NCI-H82 treated with DMSO at 0.1 percent for 48 hours (cell line): Measurements from ENCODE around the gene TMPRSS6.
"Not testable (repeated sequence)": the region's sequence is repeated elsewhere in the genome, so short reads cannot be mapped to it uniquely, and the experiment has no call there.

ENCODE experiments used
- DNase-seq: peaks from one replicate; lab custom pipeline; 2025; ENCODE audit not compliant: unreplicated experiment; lab: John Stamatoyannopoulos, UW

TMPRSS6 gene

DNA sequence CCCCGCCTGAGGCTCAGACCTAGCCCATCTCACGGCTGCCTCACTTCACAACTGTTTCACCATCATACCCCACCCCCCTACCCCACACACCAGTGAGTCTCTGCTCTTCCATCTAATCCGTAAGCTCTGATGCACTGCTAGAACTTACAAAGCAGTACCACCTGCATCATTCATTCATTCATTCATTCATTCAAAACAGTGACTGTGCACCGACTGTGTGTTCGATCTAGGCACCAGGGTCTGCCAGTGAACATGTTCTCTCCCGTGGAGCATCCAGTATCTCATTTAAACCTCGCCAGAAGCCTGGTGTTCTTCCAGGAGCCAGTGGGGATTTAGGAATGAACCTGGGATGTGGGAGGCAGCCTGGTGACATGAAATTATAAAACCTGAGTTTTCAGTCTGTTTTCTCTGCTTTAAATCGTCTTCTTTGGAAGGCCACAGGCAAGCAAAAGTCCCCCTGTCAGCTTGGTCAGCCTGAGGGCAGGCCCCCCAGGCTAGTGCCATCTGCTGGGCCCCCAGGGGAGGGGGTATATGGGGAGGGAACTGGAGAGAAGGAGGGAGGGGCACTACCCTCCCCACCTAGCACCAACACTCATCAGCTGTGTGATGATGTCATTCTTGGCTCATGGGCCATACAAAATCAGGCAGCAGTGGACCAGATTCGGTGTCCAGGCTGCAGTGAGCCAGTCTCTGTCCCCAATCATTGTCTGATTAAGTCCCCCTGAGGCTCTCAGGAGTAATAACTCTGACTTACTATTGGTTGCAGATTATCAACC is 18.4 kb downstream of the TMPRSS6 start:
- DNase-seq: no peak

DNA sequence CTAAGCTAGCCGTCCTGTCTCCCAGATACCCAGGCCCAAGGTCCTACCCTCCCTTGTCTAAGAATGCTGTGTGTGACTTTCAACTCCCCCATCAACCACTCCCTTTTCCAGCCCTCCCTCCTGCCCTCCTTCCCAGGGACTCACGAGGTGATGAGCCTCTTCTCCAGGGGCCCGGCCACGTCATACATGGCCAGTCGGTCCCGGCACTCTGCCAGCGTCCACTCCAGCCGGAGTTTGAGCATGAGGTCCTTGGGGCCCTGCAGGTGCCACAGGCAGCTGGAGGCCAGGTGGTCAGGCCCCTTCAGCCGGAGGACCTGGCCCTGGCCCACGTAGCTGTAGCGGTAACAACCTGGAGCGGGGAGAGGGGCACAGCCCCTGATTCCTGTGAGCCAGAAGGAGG is 20.1 kb downstream of the TMPRSS6 start:
- DNase-seq: no peak

DNA sequence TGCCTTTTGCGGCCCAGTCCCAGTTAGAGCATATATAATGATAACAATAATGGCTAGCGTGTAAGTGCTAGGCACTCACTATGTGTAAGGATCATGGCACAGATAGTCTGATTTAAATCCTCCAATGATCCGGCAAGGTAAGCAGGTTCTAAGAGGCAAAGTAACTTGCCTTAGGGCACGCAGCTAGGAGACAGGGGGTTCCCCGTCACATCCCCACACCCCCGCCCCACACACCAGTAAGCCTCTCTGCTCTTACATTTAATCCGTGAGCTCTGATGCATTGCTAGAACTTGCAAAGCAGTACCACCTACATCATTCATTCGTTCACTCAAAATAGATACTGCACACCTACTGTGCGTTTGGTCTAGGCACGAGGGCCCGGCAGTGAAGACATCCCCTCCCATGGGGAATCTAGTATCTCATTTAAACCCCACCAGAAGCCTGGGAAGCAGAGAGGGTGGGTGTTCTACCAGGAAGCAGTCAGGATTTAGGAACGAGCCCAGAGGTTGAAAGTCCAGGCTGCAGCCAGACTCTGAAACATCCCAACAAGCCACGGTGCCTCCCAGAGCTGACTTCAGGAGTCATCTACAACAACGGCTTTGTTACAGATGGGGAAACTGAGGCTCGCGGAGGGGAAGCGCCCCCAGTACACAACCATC is 20.6 kb downstream of the TMPRSS6 start:
- DNase-seq: no peak

DNA sequence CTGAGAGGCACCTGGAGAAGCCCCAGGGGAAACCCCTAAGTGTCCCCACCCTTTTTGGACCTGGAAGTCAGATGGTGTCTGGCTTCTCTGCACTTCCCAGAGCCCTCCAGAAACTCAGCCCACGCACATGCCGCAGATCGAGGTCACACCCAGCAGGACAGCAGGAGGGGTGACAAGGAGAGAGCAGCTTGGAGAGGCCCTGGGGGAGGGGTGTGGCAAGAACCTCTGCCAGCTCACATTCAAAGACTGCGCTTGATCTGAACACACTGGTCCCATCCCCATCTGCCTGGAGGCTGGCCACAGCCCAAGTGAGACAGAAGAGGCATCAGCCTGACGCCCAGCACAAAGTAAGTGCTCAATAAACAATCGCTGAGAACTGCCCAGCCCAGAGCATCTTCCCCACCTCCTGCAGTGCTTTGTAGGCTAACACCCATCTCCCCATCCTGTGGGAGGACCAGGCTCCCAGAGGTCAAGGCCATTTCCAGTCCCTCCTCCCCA is 21.4 kb downstream of the TMPRSS6 start:
- DNase-seq: no peak

DNA sequence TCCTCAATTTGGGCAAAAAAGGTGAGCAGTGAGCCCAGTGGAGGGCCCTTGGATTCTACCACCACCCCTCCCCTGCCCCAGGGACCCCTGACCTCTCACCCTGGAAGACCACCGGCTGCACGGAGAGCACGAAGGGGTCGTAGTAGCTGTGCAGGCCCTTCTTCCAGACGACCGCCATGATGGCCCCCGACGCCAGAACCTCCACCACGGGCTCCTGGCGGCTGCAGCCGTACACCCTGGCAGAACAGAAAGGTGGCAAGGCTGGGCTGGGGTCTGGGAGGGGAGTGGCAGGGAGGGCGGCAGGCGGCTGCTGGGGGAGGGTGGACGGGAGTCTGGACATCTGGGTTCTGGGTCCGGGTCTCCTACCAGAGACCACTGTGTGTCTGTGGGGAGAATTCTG is 23.3 kb downstream of the TMPRSS6 start:
- DNase-seq: no peak

DNA sequence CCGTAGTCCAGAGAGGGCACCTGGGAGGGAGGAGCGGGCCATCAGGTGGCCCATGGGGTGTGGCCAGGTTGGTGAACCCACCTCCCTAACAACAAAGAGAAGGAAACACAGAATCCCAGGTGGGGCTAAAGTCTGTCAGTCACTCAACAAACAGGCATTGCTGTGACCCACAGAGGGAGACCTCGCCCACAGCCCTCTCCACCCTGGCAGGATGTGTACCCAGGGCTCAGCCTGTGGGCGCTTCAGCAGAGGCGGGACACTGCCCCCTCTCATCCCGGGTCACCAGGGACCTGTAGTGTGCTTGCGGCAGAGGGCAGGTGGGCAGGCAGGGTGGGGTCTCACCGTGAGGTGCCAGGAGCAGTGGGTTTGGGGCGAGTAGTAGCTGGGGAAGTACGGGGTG is 25.1 kb downstream of the TMPRSS6 start:
- no peak for DNase-seq

DNA sequence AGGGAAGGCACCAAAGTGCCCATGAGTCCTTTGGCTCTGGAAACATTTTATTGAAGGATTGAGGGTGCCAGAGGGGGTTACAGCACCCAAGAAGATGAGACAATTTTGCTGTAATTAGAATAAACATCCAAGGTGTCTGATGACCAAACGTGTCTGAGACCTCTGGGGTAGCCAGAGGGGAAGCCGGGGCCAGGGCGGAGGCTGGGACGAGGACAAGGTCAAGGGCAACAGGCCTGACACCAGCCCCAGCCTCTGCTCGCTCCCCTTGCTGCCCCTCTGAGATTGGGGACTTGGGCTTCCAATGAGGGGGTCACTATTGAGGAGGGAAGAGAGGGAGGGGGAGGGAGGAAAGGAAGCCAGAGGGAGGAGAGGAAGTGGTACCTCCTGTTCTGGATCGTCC is 25.6 kb downstream of the TMPRSS6 start:
- no peak for DNase-seq

DNA sequence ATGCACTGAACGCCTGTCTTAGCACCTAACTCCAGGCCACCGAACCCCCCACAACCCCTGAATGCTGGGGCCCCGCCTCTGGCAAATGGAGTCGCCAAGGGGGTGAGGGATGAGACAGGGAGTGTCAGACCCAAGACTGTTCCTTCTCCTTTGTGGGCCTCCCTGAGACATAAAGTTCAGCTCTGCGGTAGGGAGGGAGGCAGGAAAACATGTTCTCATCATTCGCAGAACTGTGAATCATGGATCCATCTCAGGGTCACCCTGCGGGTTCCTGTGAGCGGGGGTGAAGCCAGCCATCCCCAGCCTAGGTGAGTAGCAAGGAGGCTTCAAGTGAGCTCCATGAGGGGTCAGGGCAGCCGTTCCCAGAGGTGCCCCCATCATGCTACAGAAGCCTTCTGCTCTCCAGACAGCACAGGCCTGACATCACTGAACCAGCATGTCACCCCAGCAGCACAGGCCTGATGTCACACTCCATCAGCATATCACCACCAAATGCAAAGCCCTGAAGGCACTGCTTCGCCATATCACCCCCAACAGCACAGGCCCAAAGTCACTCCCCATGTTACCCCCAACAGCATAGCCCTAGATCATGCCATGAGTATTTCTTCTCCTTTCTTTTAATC is 27.2 kb downstream of the TMPRSS6 start:
- no peak for DNase-seq

DNA sequence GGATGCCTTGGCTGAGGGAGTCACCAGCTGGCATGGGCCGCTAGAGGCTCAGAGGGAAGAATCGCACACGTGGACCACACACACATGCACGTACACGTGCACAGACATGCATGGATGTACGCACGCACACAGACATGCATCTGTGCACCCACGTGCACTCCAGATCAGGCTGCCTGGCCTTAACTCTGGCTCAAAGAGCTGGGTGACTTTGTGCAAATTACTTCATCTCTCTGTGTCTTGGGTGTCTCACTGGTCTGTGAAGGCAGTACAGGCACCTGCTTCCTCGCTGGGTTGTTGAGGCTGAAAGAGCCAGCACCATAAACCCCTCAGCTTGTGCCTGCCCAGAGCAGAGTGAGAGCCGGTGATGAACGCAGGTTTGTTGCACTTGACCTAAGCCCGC is 28.7 kb downstream of the TMPRSS6 start:
- DNase-seq: no peak

DNA sequence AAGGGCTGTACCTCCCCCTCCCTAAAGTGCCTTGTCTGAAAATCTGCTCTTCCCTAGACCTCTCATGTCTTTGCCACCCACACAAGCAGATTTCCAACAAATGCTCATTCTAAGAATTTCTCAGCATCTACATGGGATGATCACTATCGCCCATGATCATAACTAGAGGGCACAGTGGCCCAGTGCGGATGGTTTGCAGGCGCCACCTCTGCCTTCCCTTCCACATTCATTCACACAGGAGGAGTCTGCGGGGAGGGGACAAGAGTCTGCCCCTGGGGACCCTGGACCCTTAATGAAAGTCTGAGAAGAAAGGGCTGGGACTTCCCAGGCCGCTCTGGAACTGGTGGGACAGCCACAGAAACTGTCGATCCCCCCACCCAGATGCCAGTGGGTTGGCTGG is 29.1 kb downstream of the TMPRSS6 start:
- DNase-seq: no peak

DNA sequence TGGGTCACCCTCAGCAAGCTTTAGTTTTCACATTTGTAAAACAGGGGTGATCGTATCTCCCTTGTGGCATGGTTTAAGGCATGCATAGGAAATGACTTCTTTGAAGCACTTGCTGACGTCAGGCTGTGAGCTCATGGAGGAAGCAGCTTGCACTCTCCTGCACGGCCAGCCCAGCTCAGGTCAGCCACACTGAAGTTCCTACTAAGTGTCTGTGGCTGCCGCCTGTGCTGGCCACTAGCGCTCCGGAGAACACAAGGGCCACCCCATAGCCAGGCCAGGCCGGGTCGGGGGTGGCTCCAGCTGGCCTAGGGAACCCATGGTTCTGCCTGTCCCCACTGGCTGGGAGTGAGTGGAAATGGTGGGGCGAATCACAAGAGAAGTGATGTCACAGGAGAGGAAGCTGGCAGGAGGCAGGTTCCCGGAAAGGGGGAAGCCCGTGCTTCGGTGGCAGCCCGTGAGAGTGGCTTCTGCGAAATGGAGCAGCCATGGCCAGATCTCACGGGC is 29.8 kb downstream of the TMPRSS6 start:
- no peak for DNase-seq

DNA sequence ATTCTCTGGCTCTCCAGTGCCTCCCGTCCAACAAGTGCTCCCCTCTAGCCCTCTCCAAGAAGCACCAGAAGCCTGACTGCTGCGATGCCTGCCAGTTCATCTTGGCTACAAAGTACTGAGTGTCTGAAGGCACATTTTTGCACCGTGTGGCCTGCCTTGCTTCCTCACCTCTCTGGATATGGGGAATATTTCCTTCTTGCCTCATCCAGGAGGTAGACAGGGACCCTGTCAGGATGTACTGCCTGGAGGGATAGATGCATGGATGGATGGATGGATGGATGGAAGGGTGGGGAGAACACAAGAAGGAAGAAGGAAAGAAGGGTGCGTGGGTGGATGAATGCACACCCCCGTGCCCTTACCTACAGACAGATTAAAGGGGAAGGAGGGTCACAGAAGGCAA is 30.4 kb downstream of the TMPRSS6 start:
- DNase-seq: no peak

DNA sequence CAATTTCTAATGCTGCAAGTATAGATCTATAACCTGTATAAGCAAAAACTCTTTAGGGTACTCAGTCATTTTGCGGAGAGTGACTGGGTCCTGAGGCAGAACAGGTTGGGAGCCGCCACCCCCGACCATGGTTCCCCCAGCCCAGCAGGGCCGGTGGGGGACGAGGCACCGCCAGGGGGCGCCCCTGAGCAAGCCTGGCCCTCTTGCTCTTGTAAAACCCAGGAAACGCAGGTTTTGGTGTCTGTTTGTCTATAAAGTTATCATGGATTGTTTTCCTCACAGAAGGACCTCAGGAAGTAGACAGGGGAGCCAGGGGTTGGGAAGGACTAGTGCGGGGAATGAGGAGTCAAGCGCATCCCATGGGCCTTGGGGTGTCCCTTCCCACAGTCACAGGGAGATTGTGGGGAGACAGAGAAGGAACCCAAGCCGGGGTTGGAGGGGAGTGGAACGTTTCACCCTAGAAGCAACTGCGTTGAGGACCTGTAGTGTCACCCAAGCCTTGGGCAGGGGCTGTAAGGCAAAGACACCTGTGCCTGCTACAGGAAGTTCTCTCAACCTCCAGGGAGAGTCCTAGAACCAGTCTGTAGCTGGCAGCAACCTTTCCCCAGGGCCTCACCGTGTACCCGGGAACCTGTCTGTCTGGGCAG is 31.6 kb downstream of the TMPRSS6 start:
- DNase-seq: no peak

DNA sequence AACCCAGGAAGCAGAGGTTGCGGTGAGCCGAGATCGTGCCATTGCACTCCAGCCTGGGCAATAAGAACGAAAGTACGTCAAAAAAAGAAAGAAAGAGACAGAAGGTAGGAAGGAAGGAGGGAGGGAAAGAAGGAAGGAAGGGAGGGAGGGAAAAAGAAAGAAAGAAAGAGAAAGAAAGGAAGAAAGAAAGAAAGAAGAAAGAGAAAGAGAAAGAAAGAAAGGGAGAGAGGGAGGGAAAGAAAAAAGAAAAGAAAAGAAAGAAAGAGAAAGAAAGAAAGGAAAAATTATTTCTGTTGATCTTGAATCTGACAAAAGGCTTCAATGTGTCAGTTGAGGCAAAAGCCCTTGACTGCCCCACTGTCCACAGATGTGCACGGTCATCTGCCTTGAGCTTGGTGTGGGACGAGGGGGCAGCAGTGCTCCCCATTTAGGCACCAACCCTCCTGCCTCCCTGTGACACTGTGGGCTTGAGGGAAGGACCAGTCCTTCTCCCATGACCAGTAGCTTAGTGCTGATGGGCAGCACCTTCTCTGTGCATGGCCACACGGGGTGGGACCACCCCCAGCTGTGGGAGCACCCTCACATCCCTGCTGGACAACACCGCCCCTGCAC is 33.6 kb downstream of the TMPRSS6 start:
- DNase-seq: no peak

DNA sequence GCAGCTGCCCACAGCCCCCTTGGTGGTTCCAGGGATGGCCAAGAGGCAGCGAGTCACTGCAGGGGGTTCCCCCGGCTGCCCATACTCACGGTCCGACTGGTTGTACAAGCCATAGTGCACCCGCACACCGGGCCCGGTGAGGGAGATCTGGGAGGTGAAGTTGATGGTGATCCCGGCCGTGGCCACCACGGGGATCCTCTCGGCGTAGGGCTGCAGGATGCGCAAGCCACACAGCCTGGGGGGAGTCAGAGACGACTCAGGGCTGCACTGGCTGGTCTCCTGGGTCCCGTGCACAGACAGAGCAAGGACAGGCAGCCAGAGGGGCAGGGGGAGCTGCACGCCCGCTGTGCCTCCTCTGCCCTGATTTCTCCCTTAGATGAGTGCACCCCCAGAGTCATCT is 34.5 kb downstream of the TMPRSS6 start:
- DNase-seq: no peak

DNA sequence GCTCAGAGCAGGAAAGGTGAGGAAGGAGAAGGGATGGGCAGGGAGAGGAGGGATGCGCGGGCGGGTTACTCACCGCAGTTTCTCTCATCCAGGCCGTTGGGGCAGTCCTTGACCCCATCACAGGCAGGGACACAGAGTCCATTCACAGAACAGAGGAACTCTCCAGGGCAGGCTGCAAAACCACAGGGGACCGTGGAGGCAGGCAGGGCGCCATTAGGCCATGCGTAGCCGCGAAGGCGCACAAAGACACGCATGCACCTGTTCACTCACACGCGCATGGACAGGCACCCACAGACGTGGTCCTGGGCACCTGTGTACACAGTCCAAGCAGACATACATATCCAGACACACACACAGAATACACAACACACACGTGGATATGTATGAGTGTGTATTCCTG is 35.0 kb downstream of the TMPRSS6 start:
- no peak for DNase-seq

DNA sequence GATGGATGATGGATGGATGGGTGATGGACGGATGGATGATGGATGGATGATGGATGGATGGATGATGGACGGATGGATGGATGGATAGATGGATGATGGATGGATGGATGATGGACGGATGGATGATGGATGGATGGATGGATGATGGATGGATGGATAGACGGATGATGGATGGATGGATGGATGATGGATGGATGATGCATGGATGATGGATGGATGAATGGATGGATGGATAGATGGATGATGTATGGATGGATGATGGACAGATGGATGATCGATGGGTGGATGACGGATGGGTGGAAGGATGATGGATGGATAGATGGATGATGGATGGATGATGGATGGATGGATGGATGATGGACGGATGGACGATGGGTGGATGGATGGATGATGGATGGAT is 36.8 kb downstream of the TMPRSS6 start:
- DNase-seq: no peak

DNA sequence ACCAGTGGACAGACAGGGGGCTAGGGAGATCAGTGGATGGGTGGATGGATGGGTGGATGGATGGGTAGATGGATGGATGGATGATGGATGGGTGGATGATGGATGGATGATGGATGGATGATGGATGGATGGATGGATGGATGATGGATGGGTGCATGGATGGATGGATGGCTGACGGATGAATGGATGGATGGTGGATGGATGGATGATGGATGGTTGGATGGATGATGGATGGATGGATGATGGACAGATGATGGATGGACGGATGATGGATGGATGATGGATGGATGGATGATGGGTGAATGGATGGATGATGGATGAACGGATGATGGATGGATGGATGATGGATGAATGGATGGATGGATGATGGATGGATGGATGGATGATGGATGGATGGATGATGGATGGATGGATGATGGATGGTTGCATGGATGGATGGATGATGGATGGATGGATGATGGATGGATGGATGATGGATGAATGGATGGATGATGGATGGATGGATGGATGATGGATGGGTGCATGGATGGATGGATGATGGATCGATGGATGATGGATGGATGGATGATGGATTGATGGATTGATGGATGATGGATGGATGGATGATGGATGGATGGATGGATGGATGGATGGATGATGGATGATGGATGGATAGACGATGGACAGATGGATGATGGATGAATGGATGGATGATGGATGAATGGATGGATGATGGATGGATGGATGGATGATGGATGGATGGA is 37.5 kb downstream of the TMPRSS6 start:
- DNase-seq: not testable (repeated sequence)

DNA sequence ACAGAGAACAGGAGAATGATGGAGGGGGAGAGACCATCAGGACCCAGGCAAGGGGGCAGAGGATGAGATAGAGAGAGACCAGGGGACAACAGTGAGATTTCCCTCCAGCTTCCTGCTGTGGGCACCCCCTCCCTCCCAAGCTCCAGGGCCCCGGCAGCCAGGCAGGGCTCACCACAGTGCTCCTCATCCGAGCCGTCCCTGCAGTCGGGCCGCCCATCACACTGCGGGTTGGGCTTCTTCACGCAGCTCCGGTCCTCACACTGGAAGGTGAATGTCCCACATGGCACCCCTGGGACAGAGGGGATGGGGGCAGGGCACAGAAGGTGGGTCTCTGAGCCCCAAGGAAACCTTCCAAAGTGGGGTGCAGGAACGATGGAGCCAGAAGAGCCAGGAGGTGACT is 38.8 kb downstream of the TMPRSS6 start:
- no peak for DNase-seq

DNA sequence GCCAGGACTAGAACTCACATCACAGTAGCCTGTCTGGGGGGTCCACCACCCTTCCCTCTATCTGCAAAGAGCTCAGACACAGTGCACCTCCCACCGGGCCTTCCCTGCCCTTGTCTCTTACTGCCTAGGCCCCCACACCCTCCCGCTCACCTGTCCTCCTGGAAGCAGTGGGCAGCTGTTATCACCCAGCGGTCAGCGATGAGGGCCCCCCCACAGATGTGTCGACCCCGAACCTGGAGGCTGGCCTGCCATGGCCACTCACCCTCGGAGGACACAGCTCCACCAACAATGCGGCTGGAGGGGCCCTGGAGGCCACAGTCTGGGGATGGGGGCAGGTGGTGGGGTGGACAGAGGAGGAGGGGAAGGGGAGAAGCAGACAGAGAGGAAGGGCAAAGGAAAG is 39.2 kb downstream of the TMPRSS6 start:
- no peak for DNase-seq
